Skeletal muscle satellite cell (primary cell): Measurements from ENCODE around the gene COX6B2. TPM values are rescaled to one million over a fixed set of nuclear protein-coding genes. Genes with fewer than 3 reads are reported as not detected.
"Not testable (repeated sequence)": the region's sequence is repeated elsewhere in the genome, so short reads cannot be mapped to it uniquely, and the experiment has no call there.

Experiments
- H3K27me3 ChIP-seq: 2 replicates; pipeline ENCODE4 v1.7.0; 2013; ENCODE audit warnings: low read length; ENCODE audit not compliant: control insufficient read depth, insufficient read depth
- H3K36me3 ChIP-seq: 2 replicates; pipeline ENCODE4 v1.7.0; 2013; ENCODE audit warnings: mild to moderate bottlenecking, control low read depth, low read length; ENCODE audit not compliant: insufficient read depth
- H3K4me1 ChIP-seq: 2 replicates; pipeline ENCODE4 v1.7.0; 2013; ENCODE audit warnings: low read length; ENCODE audit not compliant: control insufficient read depth, insufficient read depth
- H3K4me2 ChIP-seq: 2 replicates; pipeline ENCODE4 v1.7.0; 2013; ENCODE audit warnings: mild to moderate bottlenecking, low read length
- H3K4me3 ChIP-seq: 2 replicates; pipeline ENCODE4 v1.7.0; 2013; ENCODE audit warnings: low read length
- H3K9ac ChIP-seq: 2 replicates; pipeline ENCODE4 v1.7.0; 2013; ENCODE audit warnings: mild to moderate bottlenecking, low read depth, low read length, moderate library complexity
- H3K9me3 ChIP-seq: replicated peaks from 2 replicates; pipeline ENCODE4 v1.7.0; 2013; ENCODE audit warnings: mild to moderate bottlenecking, control low read depth, low read length
- total RNA-seq: library from RNA; depleted of rRNA; stranded (reverse); fragments of >200 nt; gene quantifications from 2 replicates; pipeline ENCODE4 v1.2.3, GENCODE V29; 2012; rRNA removed

Gene COX6B2, protein sequence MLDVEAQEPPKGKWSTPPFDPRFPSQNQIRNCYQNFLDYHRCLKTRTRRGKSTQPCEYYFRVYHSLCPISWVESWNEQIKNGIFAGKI
- not detected in 2 replicates for total RNA-seq

DNA sequence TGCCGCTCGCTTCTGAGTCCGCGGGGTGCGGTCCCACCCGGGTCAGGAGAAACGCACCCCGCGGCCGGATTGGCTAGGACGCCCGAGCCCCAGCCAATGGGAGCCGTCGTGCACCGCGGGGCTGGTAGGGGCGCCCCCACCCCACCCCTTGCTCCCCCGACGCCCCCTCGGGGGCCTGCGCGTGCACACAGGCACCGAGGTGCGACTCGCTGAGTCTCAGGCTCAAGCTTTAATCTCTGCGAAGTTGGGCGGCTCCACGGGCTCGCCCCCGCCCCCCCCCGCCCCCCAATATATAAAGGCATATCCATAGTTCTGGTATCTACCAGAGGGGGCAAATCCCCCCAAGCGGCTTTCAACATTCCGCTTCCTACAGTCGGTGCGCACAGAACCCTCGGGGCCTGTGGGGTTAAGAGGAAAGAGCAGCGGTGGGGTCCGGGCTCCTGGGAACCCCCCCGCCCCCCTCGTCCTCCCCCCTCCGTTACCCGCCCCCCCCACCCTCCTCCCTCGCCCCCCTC lies at the start of gene COX6B2:
COX6B2 (minus strand) TSS at position 22 of the 515 bp plus-strand sequence. CDS start 198 bp downstream, outside the sequence.
- H3K4me1 ChIP-seq, result peaks cover 5% of the 10 kb centered on the region
- peak within 1 kb of the TSS; percentile 89 for H3K4me2 ChIP-seq
- H3K27me3 ChIP-seq, result peaks cover 65% of the 10 kb centered on the region
- no peaks in the 10 kb centered on the region for H3K9me3 ChIP-seq
- H3K4me3 ChIP-seq, result peak within 1 kb of the TSS; percentile 68
- peak within 1 kb of the TSS; percentile 45 for H3K9ac ChIP-seq
- no peaks in the 10 kb centered on the region for H3K36me3 ChIP-seq

GRCh38 chr19:55402509-55402908 lies 48.0 kb upstream of the COX6B2 start:
- no peaks in the 10 kb centered on the region for H3K27me3 ChIP-seq
- peaks cover 15% of the 10 kb centered on the region for H3K4me1 ChIP-seq
- H3K4me2 ChIP-seq, result no peak overlapping the region
- no peak overlapping the region for H3K9ac ChIP-seq
- H3K9me3 ChIP-seq, result no peaks in the 10 kb centered on the region
- no peak overlapping the region for H3K4me3 ChIP-seq
- H3K36me3 ChIP-seq, result peaks cover 52% of the 10 kb centered on the region

- not testable (repeated sequence) for H3K4me2 ChIP-seq, H3K9me3 ChIP-seq, H3K9ac ChIP-seq, H3K4me3 ChIP-seq, H3K27me3 ChIP-seq
- Histone ChIP-seq H3K4me1 (peaks cover 11% of the 10 kb centered on the region), H3K36me3 (peaks cover 49% of the 10 kb centered on the region)
These were observed 46.9 kb upstream of the COX6B2 start for GRCh38 chr19:55401390-55401789.

- Histone ChIP-seq H3K9me3 (no peaks in the 10 kb centered on the region), H3K4me3 (no peak overlapping the region), H3K9ac (no peak overlapping the region), H3K36me3 (peaks cover 40% of the 10 kb centered on the region), H3K4me2 (no peak overlapping the region), H3K27me3 (no peaks in the 10 kb centered on the region), H3K4me1 (peaks cover 2% of the 10 kb centered on the region)
These were observed 46.0 kb upstream of the COX6B2 start for GRCh38 chr19:55400281-55401087.

DNA sequence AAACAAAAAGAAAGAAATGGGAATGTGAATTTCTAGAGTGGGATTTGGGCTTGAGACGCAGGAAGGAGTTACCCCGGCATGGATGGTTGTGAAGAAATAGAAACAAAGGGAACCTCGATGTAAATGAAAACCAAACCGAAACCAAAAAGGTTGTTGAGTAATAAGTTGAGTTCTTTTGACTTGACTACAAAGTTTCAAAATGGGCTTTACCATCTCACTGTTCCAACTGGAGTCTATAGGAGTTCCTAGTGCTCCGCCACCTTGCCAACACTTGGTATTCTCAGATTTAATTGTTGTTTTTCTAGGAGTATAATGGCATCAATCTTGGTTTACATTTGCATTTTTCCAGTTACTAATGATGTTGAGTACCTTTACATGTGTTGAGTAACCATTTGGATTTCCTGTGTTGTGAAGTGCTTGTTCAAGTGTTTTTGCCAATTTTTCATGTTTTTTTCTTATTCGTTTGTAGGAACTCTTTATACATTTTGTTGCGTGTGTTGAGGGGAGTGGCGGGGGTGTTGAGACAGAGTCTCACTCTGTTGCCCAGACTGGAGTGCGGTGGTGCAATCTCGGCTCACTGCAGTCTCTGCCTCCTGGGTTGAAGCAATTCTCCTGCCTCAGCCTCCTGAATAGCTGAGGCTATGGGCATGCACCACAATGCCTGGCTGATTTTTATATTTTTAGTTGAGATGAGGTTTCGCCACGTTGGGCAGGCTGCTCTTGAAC lies 43.8 kb upstream of the COX6B2 start:
- no peaks in the 10 kb centered on the region for H3K9me3 ChIP-seq
- no peak overlapping the region for H3K4me3 ChIP-seq
- no peaks in the 10 kb centered on the region for H3K27me3 ChIP-seq
- H3K4me2 ChIP-seq, result no peak overlapping the region
- peaks cover 28% of the 10 kb centered on the region for H3K36me3 ChIP-seq
- H3K9ac ChIP-seq, result no peak overlapping the region
- no peaks in the 10 kb centered on the region for H3K4me1 ChIP-seq

DNA sequence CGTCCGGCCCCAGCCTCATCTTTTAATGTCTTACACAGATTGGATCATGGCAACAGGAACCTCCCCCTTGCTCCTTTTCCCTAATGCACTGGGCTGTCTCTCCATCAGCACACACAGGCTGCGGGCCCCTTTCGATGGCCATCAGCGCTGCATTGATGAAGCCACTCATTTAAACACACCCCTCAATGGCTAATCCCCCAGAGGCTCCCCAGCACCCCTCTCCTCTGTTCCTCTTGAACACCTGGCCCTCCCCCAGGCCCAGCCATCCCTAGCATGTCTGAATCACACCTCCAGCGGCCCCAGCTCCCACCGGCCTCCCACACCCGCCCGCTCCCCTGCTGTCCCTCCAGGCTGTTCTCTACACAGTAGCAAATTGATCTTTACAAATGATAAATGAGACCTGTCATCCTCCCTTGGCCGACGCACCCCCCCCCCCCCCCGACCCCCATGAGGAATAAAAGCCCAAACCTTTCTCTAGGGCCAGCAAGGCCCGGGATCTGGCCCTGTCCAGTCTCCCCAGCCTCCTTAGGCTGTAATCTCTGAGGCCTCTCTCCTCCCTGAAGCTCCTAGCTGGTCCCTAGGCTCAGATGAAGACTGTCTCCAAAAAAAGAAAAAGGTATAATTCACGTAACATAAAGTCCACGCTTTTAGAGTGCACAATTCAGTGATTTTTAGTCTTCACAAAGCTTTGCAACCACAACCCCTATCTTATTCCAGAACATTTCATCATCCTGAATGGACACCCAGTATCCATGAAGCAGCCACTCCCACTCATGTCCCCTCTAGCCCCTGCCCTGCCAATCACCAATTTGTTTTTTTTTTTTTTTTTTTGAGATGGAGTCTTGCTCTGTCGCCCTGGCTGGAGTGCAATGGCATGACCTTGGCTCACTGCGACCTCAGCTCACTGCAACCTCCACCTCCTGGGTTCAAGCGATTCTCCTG lies 38.6 kb upstream of the COX6B2 start:
- Histone ChIP-seq H3K4me1 (peaks cover 12% of the 10 kb centered on the region), H3K4me2 (no peak overlapping the region), H3K9me3 (no peaks in the 10 kb centered on the region), H3K9ac (no peak overlapping the region), H3K27me3 (no peaks in the 10 kb centered on the region), H3K4me3 (no peak overlapping the region), H3K36me3 (peaks cover 41% of the 10 kb centered on the region)

GRCh38 chr19:55391702-55392615 lies 37.4 kb upstream of the COX6B2 start:
- Histone ChIP-seq H3K4me1 (peaks cover 23% of the 10 kb centered on the region), H3K9me3 (no peaks in the 10 kb centered on the region), H3K27me3 (no peaks in the 10 kb centered on the region), H3K36me3 (peaks cover 52% of the 10 kb centered on the region), H3K9ac (no peak overlapping the region), H3K4me2 (no peak overlapping the region), H3K4me3 (no peak overlapping the region)

GRCh38 chr19:55391191-55391670 lies 36.7 kb upstream of the COX6B2 start:
- H3K36me3 ChIP-seq, result peaks cover 59% of the 10 kb centered on the region
- no peak overlapping the region for H3K4me3 ChIP-seq
- H3K9me3 ChIP-seq, result no peaks in the 10 kb centered on the region
- no peaks in the 10 kb centered on the region for H3K27me3 ChIP-seq
- H3K9ac ChIP-seq, result no peak overlapping the region
- H3K4me2 ChIP-seq, result no peak overlapping the region
- peaks cover 25% of the 10 kb centered on the region for H3K4me1 ChIP-seq

GRCh38 chr19:55390461-55390880 lies 36.0 kb upstream of the COX6B2 start:
- Histone ChIP-seq H3K27me3 (no peaks in the 10 kb centered on the region), H3K4me1 (peaks cover 25% of the 10 kb centered on the region), H3K9me3 (no peaks in the 10 kb centered on the region), H3K4me3 (no peak overlapping the region), H3K36me3 (peaks cover 61% of the 10 kb centered on the region), H3K4me2 (no peak overlapping the region), H3K9ac (no peak overlapping the region)
